ENCODE results near the gene UTP18. TPM values are rescaled to one million over a fixed set of nuclear protein-coding genes. Genes with fewer than 3 reads are reported as not detected.

UTP18 gene
- total and polyA plus RNA-seq, 2 of the 8 experiments (the other 6 are each of a cell fraction or from before 2014, with no cell fraction given) = 17.9 to 85.7 TPM

DNA sequence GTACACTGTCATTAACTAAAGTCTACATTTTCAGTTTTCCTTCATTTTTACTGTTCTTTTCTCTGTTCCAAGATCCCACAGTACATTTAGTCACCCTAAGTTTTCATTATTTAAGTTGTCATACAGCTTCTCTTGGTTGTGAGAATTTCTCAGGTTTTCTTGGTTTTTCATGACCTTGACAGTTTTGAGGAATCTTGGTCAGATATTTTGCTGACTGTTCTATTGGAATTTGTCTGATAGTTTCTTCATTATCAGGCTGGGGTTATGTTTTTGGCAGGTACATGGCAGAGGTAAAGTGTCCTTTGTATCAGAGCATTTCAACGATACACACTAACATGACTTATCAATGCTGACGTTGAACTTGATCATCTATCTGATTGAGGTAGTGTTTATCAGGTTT, 20.1 kb upstream of the UTP18 start (continued):
- no peak for TF ChIP-seq NRF1 (IDR thresholded peaks at IDR 0.05; ENCODE audit: low read depth, low read length)
- no peak for TF ChIP-seq BACH1 (IDR thresholded peaks at IDR 0.05; ENCODE audit: low read length)
- no peak for TF ChIP-seq FOSL1 (IDR thresholded peaks at IDR 0.05; ENCODE audit: insufficient read depth, low read depth, low read length)
- no peak for TF ChIP-seq NANOG (IDR thresholded peaks at IDR 0.05; ENCODE audit: insufficient read depth, low read depth, low read length, poor library complexity, severe bottlenecking)
- TF ChIP-seq KDM4A (IDR thresholded peaks at IDR 0.05; ENCODE audit: low read depth, low read length, severe bottlenecking) = no peak
- TF ChIP-seq KDM1A (IDR thresholded peaks at IDR 0.05; ENCODE audit: borderline replicate concordance, low read length) = no peak
- no peak for TF ChIP-seq BCL11A (IDR thresholded peaks at IDR 0.05; ENCODE audit: low read depth in 2 of 2, low read length in 2 of 2)
- no peak for TF ChIP-seq RAD21 (IDR thresholded peaks at IDR 0.05 in 1 of 2, conservative IDR thresholded peaks at IDR 0.05 in 1 of 2; ENCODE audit: low read depth in 2 of 2, low read length in 2 of 2)
- TF ChIP-seq SP1 (IDR thresholded peaks at IDR 0.05; ENCODE audit: low read depth, low read length) = no peak
- TF ChIP-seq, protein P1, sequence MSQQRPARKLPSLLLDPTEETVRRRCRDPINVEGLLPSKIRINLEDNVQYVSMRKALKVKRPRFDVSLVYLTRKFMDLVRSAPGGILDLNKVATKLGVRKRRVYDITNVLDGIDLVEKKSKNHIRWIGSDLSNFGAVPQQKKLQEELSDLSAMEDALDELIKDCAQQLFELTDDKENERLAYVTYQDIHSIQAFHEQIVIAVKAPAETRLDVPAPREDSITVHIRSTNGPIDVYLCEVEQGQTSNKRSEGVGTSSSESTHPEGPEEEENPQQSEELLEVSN (IDR thresholded peaks at IDR 0.05) = no peak
- TF ChIP-seq EP300 (IDR thresholded peaks at IDR 0.05; ENCODE audit: borderline replicate concordance in 1 of 2, low read depth in 2 of 2, low read length in 2 of 2) = no peak
- no peak for TF ChIP-seq HDAC6 (IDR thresholded peaks at IDR 0.05; ENCODE audit: low read depth, low read length)
- no peak for TF ChIP-seq HDAC2 (IDR thresholded peaks at IDR 0.05; ENCODE audit: borderline replicate concordance in 1 of 2, low read depth in 2 of 2, low read length in 2 of 2)
- no peak for TF ChIP-seq TCF12 (IDR thresholded peaks at IDR 0.05; ENCODE audit: low read depth, low read length)
- TF ChIP-seq, protein P2, sequence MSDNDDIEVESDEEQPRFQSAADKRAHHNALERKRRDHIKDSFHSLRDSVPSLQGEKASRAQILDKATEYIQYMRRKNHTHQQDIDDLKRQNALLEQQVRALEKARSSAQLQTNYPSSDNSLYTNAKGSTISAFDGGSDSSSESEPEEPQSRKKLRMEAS (IDR thresholded peaks at IDR 0.05) = no peak
- TF ChIP-seq BRCA1 (IDR thresholded peaks at IDR 0.05; ENCODE audit: low read depth, low read length) = no peak
- TF ChIP-seq ZNF274 (IDR thresholded peaks at IDR 0.05; ENCODE audit: borderline replicate concordance, extremely low read depth, low read length) = no peak
